HG02678 (cell line): ENCODE measurements around the gene ZNF695.
A peak's percentile ranks its signal among the peaks of the same experiment; 100 is the strongest.
"Not testable (repeated sequence)": the region's sequence is repeated elsewhere in the genome, so short reads cannot be mapped to it uniquely, and the experiment has no call there.

ENCODE experiments used
- ATAC-seq: cut with Tn5 transposase; IDR thresholded peaks from one replicate; pipeline ENCODE4 v1.9.1; 2021; ENCODE audit warnings: mild to moderate bottlenecking, moderate library complexity; ENCODE audit not compliant: unreplicated experiment

ZNF695 gene

GRCh38 chr1:247007511-247008405, at the start of gene ZNF695:
ZNF695 (minus strand) TSS chr1:247008057; CDS start chr1:247007908, 149 bp downstream.
- ATAC-seq = peak; percentile 99

GRCh38 chr1:247056071-247056470, 48.2 kb upstream of the ZNF695 start:
- ATAC-seq = no peak

GRCh38 chr1:247054992-247055415, 47.1 kb upstream of the ZNF695 start:
- ATAC-seq = no peak

DNA sequence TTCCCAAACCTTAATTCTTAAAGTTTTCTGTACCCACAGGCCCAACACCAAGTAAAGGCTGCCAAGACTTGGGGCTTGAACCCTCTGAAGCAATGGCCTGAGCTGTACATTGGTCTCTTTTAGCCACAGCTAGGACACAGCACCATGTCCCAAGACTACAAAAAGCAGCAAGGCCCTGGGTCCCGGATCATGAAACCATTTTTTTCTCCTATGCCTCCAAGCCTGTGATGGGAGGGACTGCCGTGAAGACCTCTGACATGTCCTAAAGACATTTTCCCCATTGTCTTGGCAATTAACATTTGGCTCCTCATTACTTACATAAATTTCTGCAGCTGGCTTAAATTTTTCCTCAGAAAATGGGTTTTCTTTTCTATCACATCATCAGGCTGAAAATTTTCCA, 39.8 kb upstream of the ZNF695 start:
- no peak for ATAC-seq

DNA sequence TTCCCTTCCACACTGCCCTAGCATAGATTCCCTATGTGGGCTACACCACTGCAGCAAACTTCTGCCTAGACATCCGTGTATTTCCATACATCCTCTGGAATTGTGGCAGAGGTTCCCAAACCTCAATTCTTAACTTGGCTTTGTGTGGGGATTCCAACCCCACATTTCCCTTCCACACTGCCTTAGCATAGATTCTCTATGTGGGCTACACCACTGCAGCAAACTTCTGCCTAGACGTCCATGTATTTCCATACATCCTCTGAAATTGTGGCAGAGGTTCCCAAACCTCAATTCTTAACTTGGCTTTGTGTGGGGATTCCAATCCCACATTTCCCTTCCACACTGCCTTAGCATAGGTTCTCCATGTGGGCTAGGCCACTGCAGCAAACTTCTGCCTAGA, 39.4 kb upstream of the ZNF695 start:
- no peak for ATAC-seq

GRCh38 chr1:247043406-247043805, 35.5 kb upstream of the ZNF695 start:
- ATAC-seq = no peak

DNA sequence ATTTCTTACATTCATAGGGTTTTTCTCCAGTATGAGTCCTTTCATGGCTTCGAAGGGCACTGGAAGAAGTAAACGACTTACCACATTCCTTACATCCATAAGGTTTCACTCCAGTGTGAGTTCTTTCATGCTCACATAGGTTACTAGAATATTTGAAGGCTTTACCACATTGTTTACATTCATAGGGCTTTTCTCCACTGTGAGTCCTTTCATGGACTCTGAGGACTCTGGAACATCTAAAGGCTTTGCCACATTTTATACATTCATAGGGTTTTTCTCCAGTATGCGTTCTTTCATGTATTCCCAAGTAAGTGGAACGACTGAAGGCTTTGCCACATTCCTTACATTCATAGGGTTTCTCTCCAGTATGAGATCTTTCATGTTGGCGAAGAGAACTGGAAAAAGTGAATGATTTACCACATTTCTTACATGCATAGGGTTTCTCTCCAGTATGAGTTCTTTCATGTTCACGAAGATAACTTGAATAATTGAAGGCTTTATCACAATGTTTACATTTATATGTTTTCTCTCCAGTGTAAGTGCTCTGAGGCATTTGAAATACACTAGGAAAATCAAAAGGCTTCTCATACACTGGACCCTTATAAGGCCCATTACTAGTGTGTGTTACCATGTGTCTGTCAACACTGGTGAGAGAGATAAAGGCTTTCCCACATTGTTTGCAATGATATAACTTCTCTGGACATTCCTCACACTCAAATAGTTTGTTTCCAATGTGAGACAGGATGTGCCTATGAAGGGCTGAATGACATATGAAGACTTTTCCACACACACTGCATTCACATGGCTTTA, 29.9 kb upstream of the ZNF695 start:
- no peak for ATAC-seq

DNA sequence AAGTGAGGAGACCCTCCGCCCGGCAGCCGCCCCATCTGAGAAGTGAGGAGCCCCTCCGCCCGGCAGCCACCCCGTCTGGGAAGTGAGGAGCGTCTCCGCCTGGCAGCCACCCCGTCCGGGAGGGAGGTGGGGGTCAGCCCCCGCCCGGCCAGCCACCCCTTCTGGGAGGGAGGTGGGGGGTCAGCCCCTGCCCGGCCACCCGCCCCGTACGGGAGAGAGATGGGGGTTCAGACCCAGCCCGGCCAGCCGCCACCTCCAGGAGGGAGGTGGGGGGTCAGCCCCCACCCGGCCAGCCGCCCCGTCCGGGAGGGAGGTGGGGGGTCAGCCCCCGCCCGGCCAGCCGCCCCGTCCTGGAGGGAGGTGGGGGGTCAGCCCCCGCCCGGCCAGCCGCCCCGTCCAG, 24.4 kb upstream of the ZNF695 start:
- ATAC-seq = not testable (repeated sequence)

DNA sequence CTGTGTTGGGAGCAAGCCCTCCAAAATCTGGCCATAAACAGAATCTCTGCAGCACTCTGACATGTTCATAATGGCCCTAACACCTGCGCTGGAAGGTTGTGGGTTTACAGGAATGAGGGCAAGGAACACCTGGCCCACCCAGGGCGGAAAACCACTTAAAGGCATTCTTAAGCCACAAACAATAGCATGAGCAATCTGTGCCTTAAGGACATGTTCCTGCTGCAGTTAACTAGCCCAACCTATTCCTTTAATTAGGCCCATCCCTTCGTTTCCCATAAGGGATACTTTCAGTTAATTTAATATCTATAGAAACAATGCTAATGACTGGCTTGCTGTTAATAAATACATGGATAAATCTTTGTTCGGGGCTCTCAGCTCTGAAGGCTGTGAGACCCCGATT, 16.8 kb upstream of the ZNF695 start:
- not testable (repeated sequence) for ATAC-seq

- ATAC-seq = no peak
These were observed 5.5 kb upstream of the ZNF695 start for GRCh38 chr1:247013391-247013790.

DNA sequence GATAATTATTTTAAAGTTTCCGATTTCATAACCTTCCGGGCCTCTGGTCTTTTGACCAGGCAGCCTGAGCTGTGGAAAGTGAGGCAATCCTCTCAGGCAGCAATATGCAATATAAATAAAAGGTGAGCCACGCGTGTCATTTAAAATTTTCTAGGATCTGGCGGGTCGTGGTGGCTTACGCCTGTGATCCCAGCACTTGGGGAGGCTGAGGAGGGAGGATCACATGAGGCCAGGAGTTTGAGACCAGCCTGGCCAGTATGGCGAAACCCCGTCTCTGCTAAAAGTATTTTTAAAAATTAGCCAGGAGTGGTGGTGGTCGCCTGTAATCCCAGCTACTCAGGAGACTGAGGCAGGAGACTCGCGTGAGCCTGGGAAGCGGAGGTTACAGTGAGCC, 546 bp upstream of the ZNF695 start:
- ATAC-seq = no peak

DNA sequence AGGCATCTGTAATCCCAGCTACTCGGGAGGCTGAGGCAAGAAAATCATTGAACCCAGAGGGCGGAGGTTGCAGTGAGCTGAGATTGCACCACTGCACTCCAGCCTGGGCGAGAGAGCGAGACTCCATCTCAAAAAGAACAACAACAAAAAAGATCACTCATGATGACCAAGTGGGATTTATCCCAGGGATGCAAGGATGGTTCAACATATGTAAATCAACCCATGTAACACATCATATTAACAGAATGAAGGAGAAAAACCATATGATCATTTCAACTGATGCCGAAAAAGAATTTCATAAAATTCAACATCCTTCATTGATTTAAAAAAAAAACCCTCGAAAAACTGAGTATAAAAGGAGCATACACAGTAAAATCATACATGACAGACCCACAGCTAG, 3.8 kb downstream of the ZNF695 start:
- not testable (repeated sequence) for ATAC-seq

DNA sequence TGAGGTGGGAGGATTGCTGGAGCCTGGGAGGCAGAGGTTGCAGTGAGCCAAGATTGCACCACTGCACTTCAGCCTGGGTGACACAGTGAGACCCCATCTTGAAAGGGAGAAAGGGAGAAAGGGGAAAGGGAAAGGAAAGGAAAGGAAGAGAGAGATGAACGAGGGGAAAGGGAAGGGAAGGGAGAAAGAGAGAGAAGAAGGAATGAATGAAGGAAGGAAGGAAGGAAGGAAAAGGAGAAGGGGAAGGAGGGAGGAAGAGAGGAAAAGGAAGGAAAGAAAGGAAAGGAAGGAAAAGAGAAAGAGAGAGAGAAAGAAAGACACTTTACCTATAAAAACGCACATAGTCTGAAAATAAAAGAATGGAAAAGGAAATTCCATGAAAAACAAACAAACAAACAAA, 18.0 kb downstream of the ZNF695 start:
- ATAC-seq = no peak

DNA sequence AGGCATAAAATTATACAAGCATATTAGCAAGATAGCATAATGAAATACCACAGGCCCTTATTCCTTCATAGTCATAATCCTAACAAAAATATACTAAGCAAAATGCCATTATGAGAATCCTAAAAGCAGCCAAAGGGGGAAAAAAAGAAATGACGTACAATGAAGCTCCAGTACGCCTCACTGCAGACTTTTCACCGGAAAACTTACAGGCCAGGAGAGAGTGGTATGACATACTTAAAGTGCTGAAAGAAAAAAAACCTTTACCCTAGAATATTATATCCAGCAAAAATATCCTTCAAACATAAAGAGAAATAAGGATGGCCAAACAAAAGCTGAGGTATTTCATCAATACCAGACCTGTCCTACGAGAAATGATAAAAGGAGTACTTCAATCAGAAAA, 19.5 kb downstream of the ZNF695 start:
- ATAC-seq = no peak

- ATAC-seq = no peak
These were observed 20.7 kb downstream of the ZNF695 start for GRCh38 chr1:246987083-246987690.

DNA sequence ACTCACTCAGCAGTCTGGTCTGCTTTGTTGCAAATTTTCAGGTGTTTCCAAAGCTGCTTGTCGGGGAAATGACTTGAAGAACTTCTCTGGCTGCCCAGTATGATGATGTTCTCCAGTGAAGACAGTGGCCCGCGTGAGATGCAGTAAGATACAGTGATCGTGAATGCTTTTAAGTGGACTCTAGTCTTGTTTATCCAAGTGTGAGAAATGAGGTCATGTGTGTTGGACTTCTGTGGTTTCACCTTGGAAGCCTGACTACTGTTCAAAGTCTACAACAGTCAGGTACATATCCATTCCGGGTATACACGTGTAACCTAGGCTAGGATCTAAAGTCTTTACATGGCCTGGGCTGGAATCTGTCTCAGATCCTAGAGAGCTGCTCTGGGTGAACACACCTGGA, 29.1 kb downstream of the ZNF695 start:
- no peak for ATAC-seq

DNA sequence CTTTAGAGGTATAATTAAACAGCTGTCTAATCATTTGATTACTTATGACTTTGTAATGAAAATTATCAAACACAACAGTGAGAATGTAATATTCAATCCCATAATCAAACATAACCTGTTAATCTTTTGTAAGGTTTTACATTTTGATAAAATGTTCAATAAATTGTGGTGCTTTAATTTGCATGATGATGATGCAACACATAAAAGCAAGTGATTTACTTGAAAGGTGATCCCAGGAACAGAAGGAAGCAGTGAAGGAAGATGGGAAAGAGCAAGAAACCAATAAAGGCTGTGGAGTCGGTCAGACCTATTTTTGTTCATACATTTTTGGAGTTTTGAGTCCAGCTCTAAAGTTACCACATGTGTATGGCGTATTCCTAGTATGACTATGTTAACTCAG, 29.6 kb downstream of the ZNF695 start:
- no peak for ATAC-seq

GRCh38 chr1:246971969-246972368, 35.9 kb downstream of the ZNF695 start:
- no peak for ATAC-seq

GRCh38 chr1:246971090-246971721, 36.7 kb downstream of the ZNF695 start:
- ATAC-seq = no peak

- ATAC-seq = no peak
These were observed 38.2 kb downstream of the ZNF695 start for GRCh38 chr1:246969621-246970020.

- ATAC-seq = no peak
These were observed 41.4 kb downstream of the ZNF695 start for GRCh38 chr1:246966502-246966901.
